ENCODE measurements around the gene SCYL2.
A peak's percentile ranks its signal among the peaks of the same experiment; 100 is the strongest.

The SCYL2 gene

GRCh38 chr12:100243137-100243536 lies 23.8 kb upstream of the SCYL2 start:
- POLR2A ChIA-PET = no interaction called here
- no peak for DNase-seq
- H3K4me3 ChIP-seq (ENCODE audit: control insufficient read depth in 1 of 7, extremely low read depth in 1 of 7, insufficient read depth in 4 of 7, low read depth in 2 of 7, low read length in 6 of 7) = no peak overlapping the region
- no peaks in the 10 kb centered on the region for H3K9me3 ChIP-seq (ENCODE audit: control extremely low read depth in 1 of 5, control insufficient read depth in 4 of 5, insufficient read depth in 2 of 5, low read depth in 1 of 5, low read length in 4 of 5)
- peaks cover 0 to 4% (median 0%) of the 10 kb centered on the region in 4 experiments for H3K4me1 ChIP-seq (ENCODE audit: control extremely low read depth in 1 of 4, control insufficient read depth in 4 of 4, insufficient read depth in 4 of 4, low read length in 3 of 4)
- no peaks in the 10 kb centered on the region for H3K36me3 ChIP-seq (ENCODE audit: control insufficient read depth in 4 of 4, insufficient read depth in 4 of 4, low read length in 3 of 4)
- no peak overlapping the region for H3K27ac ChIP-seq (ENCODE audit: insufficient read depth in 1 of 2, low read depth in 1 of 2, low read length in 2 of 2, poor library complexity in 1 of 2, severe bottlenecking in 2 of 2)
- 86% methylated on average over 4 of the region's 5 CpGs for WGBS (ENCODE audit: insufficient coverage)
- H3K27me3 ChIP-seq (replicated peaks in 2 of 5; ENCODE audit: control insufficient read depth in 4 of 5, insufficient read depth in 5 of 5, low read length in 4 of 5) = no peaks in the 10 kb centered on the region
- CTCF ChIA-PET = interaction anchor here (0.5 kb wide), 1 partner anchor 12 kb away, joined by 3 read pairs; no protein-coding TSS in a partner anchor

GRCh38 chr12:100247765-100248164 lies 19.2 kb upstream of the SCYL2 start:
- POLR2A ChIA-PET = no interaction called here
- Histone ChIP-seq H3K27me3 (replicated peaks in 2 of 5; ENCODE audit: control insufficient read depth in 4 of 5, insufficient read depth in 5 of 5, low read length in 4 of 5) (no peaks in the 10 kb centered on the region), H3K27ac (ENCODE audit: insufficient read depth in 1 of 2, low read depth in 1 of 2, low read length in 2 of 2, poor library complexity in 1 of 2, severe bottlenecking in 2 of 2) (no peak overlapping the region), H3K9me3 (ENCODE audit: control extremely low read depth in 1 of 5, control insufficient read depth in 4 of 5, insufficient read depth in 2 of 5, low read depth in 1 of 5, low read length in 4 of 5) (no peaks in the 10 kb centered on the region), H3K36me3 (ENCODE audit: control insufficient read depth in 4 of 4, insufficient read depth in 4 of 4, low read length in 3 of 4) (peaks cover 0 to 3% (median 0%) of the 10 kb centered on the region in 4 experiments), H3K4me1 (ENCODE audit: control extremely low read depth in 1 of 4, control insufficient read depth in 4 of 4, insufficient read depth in 4 of 4, low read length in 3 of 4) (peaks cover 0 to 15% (median 5%) of the 10 kb centered on the region in 4 experiments), H3K4me3 (ENCODE audit: control insufficient read depth in 1 of 7, extremely low read depth in 1 of 7, insufficient read depth in 4 of 7, low read depth in 2 of 7, low read length in 6 of 7) (no peak overlapping the region)
- CTCF ChIA-PET = no interaction called here
- 100% methylated on average over 1 of the region's 4 CpGs for WGBS (ENCODE audit: insufficient coverage)
- no peak for DNase-seq

- Histone ChIP-seq H3K27me3 (replicated peaks in 2 of 5; ENCODE audit: control insufficient read depth in 4 of 5, insufficient read depth in 5 of 5, low read length in 4 of 5) (no peaks in the 10 kb centered on the region), H3K27ac (ENCODE audit: insufficient read depth in 1 of 2, low read depth in 1 of 2, low read length in 2 of 2, poor library complexity in 1 of 2, severe bottlenecking in 2 of 2) (no peak overlapping the region), H3K4me3 (ENCODE audit: control insufficient read depth in 1 of 7, extremely low read depth in 1 of 7, insufficient read depth in 4 of 7, low read depth in 2 of 7, low read length in 6 of 7) (no peak overlapping the region), H3K4me1 (ENCODE audit: control extremely low read depth in 1 of 4, control insufficient read depth in 4 of 4, insufficient read depth in 4 of 4, low read length in 3 of 4) (peaks cover 0 to 15% (median 5%) of the 10 kb centered on the region in 4 experiments), H3K9me3 (ENCODE audit: control extremely low read depth in 1 of 5, control insufficient read depth in 4 of 5, insufficient read depth in 2 of 5, low read depth in 1 of 5, low read length in 4 of 5) (no peaks in the 10 kb centered on the region), H3K36me3 (ENCODE audit: control insufficient read depth in 4 of 4, insufficient read depth in 4 of 4, low read length in 3 of 4) (peaks cover 0 to 3% (median 0%) of the 10 kb centered on the region in 4 experiments)
- CTCF ChIA-PET = no interaction called here
- DNase-seq = no peak
- POLR2A ChIA-PET = no interaction called here
Measured at GRCh38 chr12:100248886-100249285, 18.1 kb upstream of the SCYL2 start.

GRCh38 chr12:100249941-100250340 lies 17.0 kb upstream of the SCYL2 start:
- peaks cover 0 to 15% (median 5%) of the 10 kb centered on the region in 4 experiments for H3K4me1 ChIP-seq (ENCODE audit: control extremely low read depth in 1 of 4, control insufficient read depth in 4 of 4, insufficient read depth in 4 of 4, low read length in 3 of 4)
- H3K9me3 ChIP-seq (ENCODE audit: control extremely low read depth in 1 of 5, control insufficient read depth in 4 of 5, insufficient read depth in 2 of 5, low read depth in 1 of 5, low read length in 4 of 5) = no peaks in the 10 kb centered on the region
- H3K4me3 ChIP-seq (ENCODE audit: control insufficient read depth in 1 of 7, extremely low read depth in 1 of 7, insufficient read depth in 4 of 7, low read depth in 2 of 7, low read length in 6 of 7) = peak overlapping the region in 1 of 7 experiments; percentile 38
- CTCF ChIA-PET = no interaction called here
- 38% methylated on average over 7 of the region's 7 CpGs for WGBS (ENCODE audit: insufficient coverage)
- DNase-seq = peak; percentile 19 to 50 (median 26)
- no peak overlapping the region for H3K27ac ChIP-seq (ENCODE audit: insufficient read depth in 1 of 2, low read depth in 1 of 2, low read length in 2 of 2, poor library complexity in 1 of 2, severe bottlenecking in 2 of 2)
- H3K27me3 ChIP-seq (replicated peaks in 2 of 5; ENCODE audit: control insufficient read depth in 4 of 5, insufficient read depth in 5 of 5, low read length in 4 of 5) = no peaks in the 10 kb centered on the region
- POLR2A ChIA-PET = no interaction called here
- peaks cover 0 to 4% (median 0%) of the 10 kb centered on the region in 4 experiments for H3K36me3 ChIP-seq (ENCODE audit: control insufficient read depth in 4 of 4, insufficient read depth in 4 of 4, low read length in 3 of 4)

- Histone ChIP-seq H3K4me3 (ENCODE audit: control insufficient read depth in 1 of 7, extremely low read depth in 1 of 7, insufficient read depth in 4 of 7, low read depth in 2 of 7, low read length in 6 of 7) (no peak overlapping the region), H3K27me3 (replicated peaks in 2 of 5; ENCODE audit: control insufficient read depth in 4 of 5, insufficient read depth in 5 of 5, low read length in 4 of 5) (no peaks in the 10 kb centered on the region), H3K4me1 (ENCODE audit: control extremely low read depth in 1 of 4, control insufficient read depth in 4 of 4, insufficient read depth in 4 of 4, low read length in 3 of 4) (peaks cover 0 to 11% (median 5%) of the 10 kb centered on the region in 4 experiments), H3K9me3 (ENCODE audit: control extremely low read depth in 1 of 5, control insufficient read depth in 4 of 5, insufficient read depth in 2 of 5, low read depth in 1 of 5, low read length in 4 of 5) (no peaks in the 10 kb centered on the region), H3K36me3 (ENCODE audit: control insufficient read depth in 4 of 4, insufficient read depth in 4 of 4, low read length in 3 of 4) (peaks cover 0 to 11% (median 0%) of the 10 kb centered on the region in 4 experiments), H3K27ac (ENCODE audit: insufficient read depth in 1 of 2, low read depth in 1 of 2, low read length in 2 of 2, poor library complexity in 1 of 2, severe bottlenecking in 2 of 2) (no peak overlapping the region)
- no peak for DNase-seq
- WGBS (ENCODE audit: insufficient coverage) = no CpG with 5 or more reads among the region's 2 CpGs
- ChIA-PET CTCF (interaction anchor here (1.2 kb wide), 1 partner anchor 17 kb away, joined by 3 read pairs; no protein-coding TSS in a partner anchor), POLR2A (no interaction called here)
Measured at GRCh38 chr12:100251917-100252316, 15.1 kb upstream of the SCYL2 start.

- H3K9me3 ChIP-seq (ENCODE audit: control extremely low read depth in 1 of 5, control insufficient read depth in 4 of 5, insufficient read depth in 2 of 5, low read depth in 1 of 5, low read length in 4 of 5) = no peaks in the 10 kb centered on the region
- ChIA-PET CTCF (interaction anchor here (1.7 kb wide), 1 partner anchor 13 kb away, joined by 5 read pairs; the partner anchor contains the start of genes DEPDC4 and SCYL2), POLR2A (no interaction called here)
- H3K4me1 ChIP-seq (ENCODE audit: control extremely low read depth in 1 of 4, control insufficient read depth in 4 of 4, insufficient read depth in 4 of 4, low read length in 3 of 4) = peaks cover 0 to 11% (median 5%) of the 10 kb centered on the region in 4 experiments
- H3K27me3 ChIP-seq (replicated peaks in 2 of 5; ENCODE audit: control insufficient read depth in 4 of 5, insufficient read depth in 5 of 5, low read length in 4 of 5) = no peaks in the 10 kb centered on the region
- H3K4me3 ChIP-seq (ENCODE audit: control insufficient read depth in 1 of 7, extremely low read depth in 1 of 7, insufficient read depth in 4 of 7, low read depth in 2 of 7, low read length in 6 of 7) = no peak overlapping the region
- H3K36me3 ChIP-seq (ENCODE audit: control insufficient read depth in 4 of 4, insufficient read depth in 4 of 4, low read length in 3 of 4) = peaks cover 0 to 11% (median 0%) of the 10 kb centered on the region in 4 experiments
- no peak overlapping the region for H3K27ac ChIP-seq (ENCODE audit: insufficient read depth in 1 of 2, low read depth in 1 of 2, low read length in 2 of 2, poor library complexity in 1 of 2, severe bottlenecking in 2 of 2)
- no peak for DNase-seq
- WGBS (ENCODE audit: insufficient coverage) = no CpG with 5 or more reads among the region's 1 CpG
Measured at GRCh38 chr12:100253437-100253836, 13.5 kb upstream of the SCYL2 start.

GRCh38 chr12:100254876-100255275 lies 12.1 kb upstream of the SCYL2 start:
- WGBS (ENCODE audit: insufficient coverage) = 100% methylated on average over 1 of the region's 1 CpG

More at GRCh38 chr12:100254876-100255275, 12.1 kb upstream of the SCYL2 start:
- H3K27me3 ChIP-seq (replicated peaks in 2 of 5; ENCODE audit: control insufficient read depth in 4 of 5, insufficient read depth in 5 of 5, low read length in 4 of 5) = no peaks in the 10 kb centered on the region
- POLR2A ChIA-PET = interaction anchor here (0.6 kb wide), 1 partner anchor 1857 kb away, joined by 3 read pairs; no protein-coding TSS in a partner anchor
- H3K4me1 ChIP-seq (ENCODE audit: control extremely low read depth in 1 of 4, control insufficient read depth in 4 of 4, insufficient read depth in 4 of 4, low read length in 3 of 4) = peaks cover 0 to 4% (median 2%) of the 10 kb centered on the region in 4 experiments
- H3K27ac ChIP-seq (ENCODE audit: insufficient read depth in 1 of 2, low read depth in 1 of 2, low read length in 2 of 2, poor library complexity in 1 of 2, severe bottlenecking in 2 of 2) = no peak overlapping the region
- no peak for DNase-seq
- H3K4me3 ChIP-seq (ENCODE audit: control insufficient read depth in 1 of 7, extremely low read depth in 1 of 7, insufficient read depth in 4 of 7, low read depth in 2 of 7, low read length in 6 of 7) = no peak overlapping the region
- CTCF ChIA-PET = interaction anchor here (0.7 to 1.7 kb wide), 3 partner anchors 11 to 20 kb away, joined by 3 to 5 read pairs (median 3); partner anchors contain the start of genes DEPDC4 and SCYL2
- H3K9me3 ChIP-seq (ENCODE audit: control extremely low read depth in 1 of 5, control insufficient read depth in 4 of 5, insufficient read depth in 2 of 5, low read depth in 1 of 5, low read length in 4 of 5) = no peaks in the 10 kb centered on the region
- H3K36me3 ChIP-seq (ENCODE audit: control insufficient read depth in 4 of 4, insufficient read depth in 4 of 4, low read length in 3 of 4) = peaks cover 0 to 11% (median 0%) of the 10 kb centered on the region in 4 experiments

Measured in common myeloid progenitor, CD34-positive (primary cell).